ENCODE results near the gene TNP1.

The TNP1 gene

GRCh38 chr2:216904974-216905373 lies 45.1 kb upstream of the TNP1 start (continued):
- no peak for TF ChIP-seq SALL2 (tag by site-specific recombination; IDR thresholded peaks at IDR 0.05; ENCODE audit: borderline replicate concordance)
- TF ChIP-seq, protein P1, sequence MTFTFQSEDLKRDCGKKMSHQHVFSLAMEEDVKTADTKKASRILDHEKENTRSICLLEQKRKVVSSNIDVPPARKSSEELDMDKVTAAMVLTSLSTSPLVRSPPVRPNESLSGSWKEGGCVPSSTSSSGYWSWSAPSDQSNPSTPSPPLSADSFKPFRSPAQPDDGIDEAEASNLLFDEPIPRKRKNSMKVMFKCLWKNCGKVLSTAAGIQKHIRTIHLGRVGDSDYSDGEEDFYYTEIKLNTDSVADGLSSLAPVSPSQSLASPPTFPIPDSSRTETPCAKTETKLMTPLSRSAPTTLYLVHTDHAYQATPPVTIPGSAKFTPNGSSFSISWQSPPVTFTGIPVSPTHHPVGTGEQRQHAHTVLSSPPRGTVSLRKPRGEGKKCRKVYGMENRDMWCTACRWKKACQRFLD (tag by site-specific recombination; IDR thresholded peaks at IDR 0.05): no peak
- TF ChIP-seq ZNF214 (tag by site-specific recombination; IDR thresholded peaks at IDR 0.05; ENCODE audit: borderline replicate concordance): no peak
- no peak for TF ChIP-seq ZNF48 (tag by site-specific recombination; IDR thresholded peaks at IDR 0.05)
- no peak for TF ChIP-seq REPIN1 (tag by site-specific recombination; IDR thresholded peaks at IDR 0.05; ENCODE audit: low read depth)
- TF ChIP-seq ZNF391 (tag by site-specific recombination; IDR thresholded peaks at IDR 0.05; ENCODE audit: borderline replicate concordance, low read depth): no peak
- TF ChIP-seq ZNF174 (tag by site-specific recombination; IDR thresholded peaks at IDR 0.05): no peak
- no peak for TF ChIP-seq ZBTB20 (tag by site-specific recombination; IDR thresholded peaks at IDR 0.05)

GRCh38 chr2:216904554-216904953 lies 44.7 kb upstream of the TNP1 start:
- ChIA-PET CTCF (no interaction called here), POLR2A (no interaction called here)
- Histone ChIP-seq H3K36me3 (ENCODE audit: control insufficient read depth in 2 of 2, insufficient read depth in 1 of 2, low read length in 2 of 2) (no peaks in the 10 kb centered on the region), H3K27ac (ENCODE audit: extremely low read depth, low read depth, low read length) (no peak overlapping the region), H3K4me1 (ENCODE audit: control insufficient read depth, insufficient read depth, low read length) (no peaks in the 10 kb centered on the region), H3K9me3 (ENCODE audit: control insufficient read depth, insufficient read depth, low read depth, low read length) (no peaks in the 10 kb centered on the region), H3K4me3 (ENCODE audit: low read depth, low read length) (no peak overlapping the region)
- TF ChIP-seq, protein P2, sequence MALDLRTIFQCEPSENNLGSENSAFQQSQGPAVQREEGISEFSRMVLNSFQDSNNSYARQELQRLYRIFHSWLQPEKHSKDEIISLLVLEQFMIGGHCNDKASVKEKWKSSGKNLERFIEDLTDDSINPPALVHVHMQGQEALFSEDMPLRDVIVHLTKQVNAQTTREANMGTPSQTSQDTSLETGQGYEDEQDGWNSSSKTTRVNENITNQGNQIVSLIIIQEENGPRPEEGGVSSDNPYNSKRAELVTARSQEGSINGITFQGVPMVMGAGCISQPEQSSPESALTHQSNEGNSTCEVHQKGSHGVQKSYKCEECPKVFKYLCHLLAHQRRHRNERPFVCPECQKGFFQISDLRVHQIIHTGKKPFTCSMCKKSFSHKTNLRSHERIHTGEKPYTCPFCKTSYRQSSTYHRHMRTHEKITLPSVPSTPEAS (tag by site-specific recombination; IDR thresholded peaks at IDR 0.05): no peak
- TF ChIP-seq ZNF530 (tag by site-specific recombination; IDR thresholded peaks at IDR 0.05; ENCODE audit: low read depth) (no peak), ZNF341 (tag by site-specific recombination; IDR thresholded peaks at IDR 0.05; ENCODE audit: low read depth) (no peak), AEBP2 (tag by site-specific recombination; IDR thresholded peaks at IDR 0.05; ENCODE audit: borderline replicate concordance) (no peak), ZNF138 (tag by site-specific recombination; IDR thresholded peaks at IDR 0.05; ENCODE audit: borderline replicate concordance) (no peak), ZNF626 (tag by site-specific recombination; IDR thresholded peaks at IDR 0.05) (no peak), ZBTB49 (tag by site-specific recombination; IDR thresholded peaks at IDR 0.05; ENCODE audit: low read depth) (no peak), ZNF768 (tag by site-specific recombination; IDR thresholded peaks at IDR 0.05) (no peak), SETDB1 (IDR thresholded peaks at IDR 0.05; ENCODE audit: insufficient read length, low read length) (no peak), OSR2 (tag by site-specific recombination; IDR thresholded peaks at IDR 0.05) (no peak), ZNF221 (tag by site-specific recombination; IDR thresholded peaks at IDR 0.05; ENCODE audit: borderline replicate concordance) (no peak), SP7 (tag by site-specific recombination; IDR thresholded peaks at IDR 0.05) (no peak), HOXC10 (CRISPR knock-in tag; IDR thresholded peaks at IDR 0.05) (no peak), ZNF391 (tag by site-specific recombination; IDR thresholded peaks at IDR 0.05; ENCODE audit: borderline replicate concordance, low read depth) (no peak), HOXD13 (CRISPR knock-in tag; IDR thresholded peaks at IDR 0.05; ENCODE audit: borderline replicate concordance) (no peak)
- TF ChIP-seq, protein P3, sequence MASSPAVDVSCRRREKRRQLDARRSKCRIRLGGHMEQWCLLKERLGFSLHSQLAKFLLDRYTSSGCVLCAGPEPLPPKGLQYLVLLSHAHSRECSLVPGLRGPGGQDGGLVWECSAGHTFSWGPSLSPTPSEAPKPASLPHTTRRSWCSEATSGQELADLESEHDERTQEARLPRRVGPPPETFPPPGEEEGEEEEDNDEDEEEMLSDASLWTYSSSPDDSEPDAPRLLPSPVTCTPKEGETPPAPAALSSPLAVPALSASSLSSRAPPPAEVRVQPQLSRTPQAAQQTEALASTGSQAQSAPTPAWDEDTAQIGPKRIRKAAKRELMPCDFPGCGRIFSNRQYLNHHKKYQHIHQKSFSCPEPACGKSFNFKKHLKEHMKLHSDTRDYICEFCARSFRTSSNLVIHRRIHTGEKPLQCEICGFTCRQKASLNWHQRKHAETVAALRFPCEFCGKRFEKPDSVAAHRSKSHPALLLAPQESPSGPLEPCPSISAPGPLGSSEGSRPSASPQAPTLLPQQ (tag by site-specific recombination; IDR thresholded peaks at IDR 0.05): no peak

All from HEK293 (cell line).